Endothelial cell of umbilical vein (primary cell): ENCODE measurements around the gene SFI1. TPM values are rescaled to one million over a fixed set of nuclear protein-coding genes. Genes with fewer than 3 reads are reported as not detected.

ENCODE experiments used
- BruUV-seq: library from RNA; stranded (reverse); fragments of 400-500 nt; replicated peaks from 2 replicates; lab custom pipeline; 2021; lab: Mats Ljungman, UMichigan
- CTCF ChIA-PET: fragments of 300-600, 350-600 bp; sonication (Branson Sonifier 250); formaldehyde crosslinking; loops from one replicate; lab custom pipeline; 2021; ENCODE audit warnings: antibody characterized with exemption, inconsistent platforms; lab: Charles Lee
- POLR2A ChIA-PET: fragments of 300-600, 350-600 bp; sonication (Branson Sonifier 250); formaldehyde crosslinking; loops from one replicate; lab custom pipeline; 2021; ENCODE audit warnings: antibody characterized with exemption, inconsistent platforms; lab: Charles Lee
- DNase-seq: peaks from one replicate; pipeline ENCODE4 v3.0.0-alpha.2; 2011; ENCODE audit warnings: low read depth, low spot score
- FAIRE-seq: peaks from 2 replicates; lab custom pipeline; 2011; peaks lifted over from hg19 to GRCh38; lab: Jason Lieb, UNC
- H2AFZ ChIP-seq: 2 replicates; pipeline ENCODE4 v1.6.0; 2012; ENCODE audit warnings: low read depth, low read length, control low read depth, inconsistent platforms
- H3K27ac ChIP-seq: 2 replicates; pipeline ENCODE4 v1.5.1; 2011; ENCODE audit warnings: low read depth, mild to moderate bottlenecking, control low read depth, low read length, moderate library complexity; ENCODE audit not compliant: insufficient read depth
- H3K27me3 ChIP-seq, 2 experiments: 2 replicates each; pipeline versions ENCODE4 v1.6.0 to v1.6.1; 2011; ENCODE audit warnings: low read length in 2 of 2, mixed read lengths in 1 of 2; ENCODE audit not compliant: control insufficient read depth in 2 of 2, insufficient read depth in 2 of 2
- H3K36me3 ChIP-seq, 2 experiments: 2 replicates in 1 of 2; 3 replicates in 1 of 2; pipeline ENCODE4 v1.5.1; 2011; ENCODE audit warnings: low read length in 2 of 2, mild to moderate bottlenecking in 1 of 2, moderate library complexity in 1 of 2; ENCODE audit not compliant: control insufficient read depth in 2 of 2, insufficient read depth in 2 of 2; ENCODE audit errors: extremely low read depth in 1 of 2
- H3K4me1 ChIP-seq: 3 replicates; pipeline ENCODE4 v1.5.1; 2011; ENCODE audit warnings: mild to moderate bottlenecking, low read length; ENCODE audit not compliant: control insufficient read depth, insufficient read depth; ENCODE audit errors: extremely low read depth
- H3K4me2 ChIP-seq: 2 replicates; pipeline ENCODE4 v1.6.1; 2011; ENCODE audit warnings: low read length, control low read depth, mixed read lengths; ENCODE audit not compliant: insufficient read depth
- H3K4me3 ChIP-seq, 3 experiments: fragments of 200-600 bp in 1 of 3; sonication (generic), shearing (Covaris generic) in 1 of 3; replicated peaks in 1 of 3; 2 replicates each; pipeline ENCODE4 v1.5.1; 2011 to 2016; ENCODE audit warnings: control low read depth in 3 of 3, low read length in 3 of 3, mild to moderate bottlenecking in 2 of 3, inconsistent platforms in 1 of 3, low read depth in 1 of 3, moderate library complexity in 1 of 3; ENCODE audit not compliant: insufficient read depth in 1 of 3
- H3K79me2 ChIP-seq: 2 replicates; pipeline ENCODE4 v1.6.0; 2012; ENCODE audit warnings: low read length, inconsistent platforms; ENCODE audit not compliant: control insufficient read depth, insufficient read depth
- H3K9ac ChIP-seq: replicated peaks from 2 replicates; pipeline ENCODE3; 2011; ENCODE audit warnings: low read length, control low read depth; ENCODE audit not compliant: insufficient read depth; ENCODE audit errors: extremely low read depth
- H3K9me1 ChIP-seq: replicated peaks from 3 replicates; pipeline ENCODE4 v1.6.0; 2011; ENCODE audit warnings: mild to moderate bottlenecking, low read length; ENCODE audit not compliant: control insufficient read depth, insufficient read depth; ENCODE audit errors: extremely low read depth
- H3K9me3 ChIP-seq: replicated peaks from 2 replicates; pipeline ENCODE4 v1.5.1; 2012; ENCODE audit warnings: low read length, inconsistent platforms; ENCODE audit not compliant: control insufficient read depth, insufficient read depth
- H4K20me1 ChIP-seq: replicated peaks from 2 replicates; pipeline ENCODE3; 2011; ENCODE audit warnings: mild to moderate bottlenecking, low read length; ENCODE audit not compliant: control insufficient read depth, insufficient read depth; ENCODE audit errors: extremely low read depth
- CTCF ChIP-seq, 2 donors: IDR thresholded peaks; 1 replicate in 1 of 2; 2 replicates in 1 of 2; pipeline ENCODE4 v1.5.1; 2011; ENCODE audit warnings: low read length in 2 of 2, mild to moderate bottlenecking in 2 of 2, moderate library complexity in 2 of 2, control low read depth in 1 of 2, inconsistent platforms in 1 of 2, low read depth in 1 of 2; ENCODE audit not compliant: insufficient read depth in 1 of 2; ENCODE audit errors: extremely low read depth in 1 of 2
- EZH2 ChIP-seq: IDR thresholded peaks from 2 replicates; pipeline ENCODE4 v1.6.1; 2012; ENCODE audit warnings: borderline replicate concordance, low read depth, mild to moderate bottlenecking, moderate library complexity, low read length, inconsistent platforms; ENCODE audit not compliant: severe bottlenecking
- MYC ChIP-seq: IDR thresholded peaks from one replicate; pipeline ENCODE4 v1.6.1; 2011; ENCODE audit warnings: mild to moderate bottlenecking, low read depth, low read length
- POLR2A ChIP-seq: IDR thresholded peaks from 2 replicates; pipeline ENCODE4 v1.6.1; 2012; ENCODE audit warnings: low read depth, mild to moderate bottlenecking, control low read depth, low read length
- POLR2AphosphoS5 ChIP-seq: IDR thresholded peaks from 2 replicates; pipeline ENCODE4 v1.6.1; 2012; ENCODE audit warnings: low read depth, mild to moderate bottlenecking, control low read depth, low read length, moderate library complexity; ENCODE audit not compliant: insufficient read depth
- dilution Hi-C: fragments of 300-500 bp; cut with MboI; formaldehyde crosslinking; loops from one replicate; pipeline ENCODE4 v1.15.0; 2019; ENCODE audit warnings: low sequenced_read_pairs; ENCODE audit not compliant: extremely low pct_ligation_motif_present
- intact Hi-C: fragments of 100-400 bp; cut with micrococcal nuclease; formaldehyde crosslinking; loops from one replicate; pipeline ENCODE4 v1.10.0; 2022
- polyA plus RNA-seq, 4 experiments: library from polyadenylated mRNA; depleted of rRNA in 3 of 4; stranded (reverse) in 3 of 4; unstranded in 1 of 4; fragments of >200 nt; gene quantifications; 2 replicates each; pipeline versions ENCODE4 v1.2.1 to v1.2.3, GENCODE V29; 2011 to 2012; ENCODE audit warnings: missing spikeins in 1 of 4
- total RNA-seq: library from RNA; stranded (reverse); gene quantifications from 2 replicates; pipeline ENCODE4 v1.2.3, GENCODE V29; 2021
- TF ChIP-seq, protein P1 (sequence below): IDR thresholded peaks from 2 replicates; pipeline ENCODE4 v1.6.1; 2011; ENCODE audit not compliant: insufficient read depth, insufficient read length

The SFI1 gene
- total and polyA plus RNA-seq, 2 donors (not counting 3 experiments of a cell fraction or from before 2014, with no cell fraction given), result 12.5 to 46.4 TPM

GRCh38 chr22:31475800-31476199 lies 20.5 kb upstream of the SFI1 start:
- ChIA-PET CTCF (interaction anchor here (1.0 kb wide), 1 partner anchor 24 kb away, joined by 3 read pairs; no protein-coding TSS in a partner anchor), POLR2A (no interaction called here)
- intact Hi-C loops (no loop called here), dilution Hi-C loops (no loop called here)
- Histone ChIP-seq H3K79me2 (peaks cover 73% of the 10 kb centered on the region), H2AFZ (no peak overlapping the region), H4K20me1 (peaks cover 4% of the 10 kb centered on the region), H3K27ac (no peak overlapping the region), H3K36me3 (peaks cover 2 to 5% of the 10 kb centered on the region in 2 experiments), H3K4me3 (no peak overlapping the region), H3K9ac (no peak overlapping the region), H3K4me1 (no peaks in the 10 kb centered on the region), H3K27me3 (no peaks in the 10 kb centered on the region), H3K9me1 (no peaks in the 10 kb centered on the region), H3K4me2 (no peak overlapping the region), H3K9me3 (no peaks in the 10 kb centered on the region)
- TF ChIP-seq POLR2AphosphoS5 (no peak), MYC (no peak)
- no peak for FAIRE-seq
- DNase-seq, result no peak
- BruUV-seq, result no TSS peak

GRCh38 chr22:31477329-31477728 lies 19.0 kb upstream of the SFI1 start:
- dilution Hi-C loops, result no loop called here
- BruUV-seq, result no TSS peak

More at GRCh38 chr22:31477329-31477728, 19.0 kb upstream of the SFI1 start:
- H4K20me1 ChIP-seq, result peaks cover 4% of the 10 kb centered on the region
- FAIRE-seq (no peak), DNase-seq (no peak)
- no peak overlapping the region for H3K27ac ChIP-seq
- peaks cover 9 to 13% of the 10 kb centered on the region in 2 experiments for H3K36me3 ChIP-seq
- no peak for TF ChIP-seq MYC
- TF ChIP-seq, protein P1, sequence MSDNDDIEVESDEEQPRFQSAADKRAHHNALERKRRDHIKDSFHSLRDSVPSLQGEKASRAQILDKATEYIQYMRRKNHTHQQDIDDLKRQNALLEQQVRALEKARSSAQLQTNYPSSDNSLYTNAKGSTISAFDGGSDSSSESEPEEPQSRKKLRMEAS, result no peak
- no peak for TF ChIP-seq POLR2A
- no peak for TF ChIP-seq EZH2
- TF ChIP-seq CTCF (IDR thresholded peaks at IDR 0.05; ENCODE audit: extremely low read depth in 1 of 2, insufficient read depth in 1 of 2, low read depth in 1 of 2, low read length in 2 of 2), result no peak
- ChIA-PET POLR2A (no interaction called here), CTCF (interaction anchor here (1.9 kb wide), 1 partner anchor 12 kb away, joined by 8 read pairs; the partner anchor contains the start of gene EIF4ENIF1)
- no peaks in the 10 kb centered on the region for H3K9me3 ChIP-seq
- H3K79me2 ChIP-seq, result peaks cover 75% of the 10 kb centered on the region
- no peaks in the 10 kb centered on the region for H3K9me1 ChIP-seq
- no peak overlapping the region for H2AFZ ChIP-seq
- intact Hi-C loops, result no loop called here
- H3K9ac ChIP-seq, result no peak overlapping the region
- H3K4me1 ChIP-seq, result no peaks in the 10 kb centered on the region
- H3K27me3 ChIP-seq, result no peaks in the 10 kb centered on the region
- H3K4me3 ChIP-seq, result no peak overlapping the region
- no peak overlapping the region for H3K4me2 ChIP-seq
